Glomerular endothelial cell (primary cell): ENCODE results near the gene ECSIT. TPM values are rescaled to one million over a fixed set of nuclear protein-coding genes. Genes with fewer than 3 reads are reported as not detected.
"Not testable (repeated sequence)": the region's sequence is repeated elsewhere in the genome, so short reads cannot be mapped to it uniquely, and the experiment has no call there.

Experiments
- DNase-seq: peaks from one replicate; pipeline ENCODE4 v3.0.0-alpha.2; 2011; ENCODE audit warnings: low read depth, low spot score; ENCODE audit errors: extremely low read depth
- total RNA-seq: library from RNA; depleted of rRNA; stranded (reverse); fragments of >200 nt; gene quantifications from 2 replicates; pipeline ENCODE4 v1.2.3, GENCODE V29; 2015

ECSIT gene
- total RNA-seq, 1 donor from 2014 or later: 25.3 TPM

DNA sequence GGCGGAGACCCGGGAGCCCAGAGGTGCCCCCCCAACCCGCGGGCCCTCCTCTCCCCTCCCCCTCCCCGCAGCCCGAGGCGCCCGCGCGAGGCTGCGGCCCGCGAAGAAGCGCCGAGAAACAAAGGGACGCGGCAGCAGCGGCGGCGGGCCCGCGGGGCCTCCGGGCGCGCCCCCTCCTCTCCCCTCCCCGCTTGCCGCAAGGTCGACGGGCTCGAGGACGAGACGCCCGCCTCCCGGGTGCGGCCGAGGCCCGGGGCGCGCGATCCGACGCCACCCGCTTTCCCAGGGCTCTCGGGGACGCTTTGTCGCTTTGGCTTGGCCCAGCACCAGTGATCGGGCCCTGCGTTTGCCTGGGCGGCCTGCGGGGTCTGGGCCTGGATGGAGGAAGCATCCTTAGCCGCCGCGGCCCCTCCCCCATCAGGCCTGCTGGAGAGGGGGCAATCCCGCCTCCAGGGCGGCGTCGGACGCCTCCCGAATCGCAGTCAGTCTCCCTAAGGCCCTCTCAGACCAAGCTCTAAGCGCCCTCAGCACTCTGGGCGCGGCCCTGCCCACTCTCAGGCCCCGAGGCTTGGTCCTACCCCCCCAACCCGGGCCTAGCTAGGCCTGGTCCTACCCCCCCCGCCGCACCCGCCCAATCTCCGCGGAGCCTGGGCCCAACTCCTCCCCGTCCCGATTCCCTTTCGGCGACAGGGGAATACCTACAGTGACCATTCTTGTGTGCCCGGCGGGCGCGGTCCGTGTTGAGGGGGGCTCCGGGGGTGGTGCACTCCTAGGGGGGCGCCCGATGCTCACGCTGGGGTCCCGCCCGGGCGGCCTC is 48.8 kb downstream of the ECSIT start:
- DNase-seq: no peak

DNA sequence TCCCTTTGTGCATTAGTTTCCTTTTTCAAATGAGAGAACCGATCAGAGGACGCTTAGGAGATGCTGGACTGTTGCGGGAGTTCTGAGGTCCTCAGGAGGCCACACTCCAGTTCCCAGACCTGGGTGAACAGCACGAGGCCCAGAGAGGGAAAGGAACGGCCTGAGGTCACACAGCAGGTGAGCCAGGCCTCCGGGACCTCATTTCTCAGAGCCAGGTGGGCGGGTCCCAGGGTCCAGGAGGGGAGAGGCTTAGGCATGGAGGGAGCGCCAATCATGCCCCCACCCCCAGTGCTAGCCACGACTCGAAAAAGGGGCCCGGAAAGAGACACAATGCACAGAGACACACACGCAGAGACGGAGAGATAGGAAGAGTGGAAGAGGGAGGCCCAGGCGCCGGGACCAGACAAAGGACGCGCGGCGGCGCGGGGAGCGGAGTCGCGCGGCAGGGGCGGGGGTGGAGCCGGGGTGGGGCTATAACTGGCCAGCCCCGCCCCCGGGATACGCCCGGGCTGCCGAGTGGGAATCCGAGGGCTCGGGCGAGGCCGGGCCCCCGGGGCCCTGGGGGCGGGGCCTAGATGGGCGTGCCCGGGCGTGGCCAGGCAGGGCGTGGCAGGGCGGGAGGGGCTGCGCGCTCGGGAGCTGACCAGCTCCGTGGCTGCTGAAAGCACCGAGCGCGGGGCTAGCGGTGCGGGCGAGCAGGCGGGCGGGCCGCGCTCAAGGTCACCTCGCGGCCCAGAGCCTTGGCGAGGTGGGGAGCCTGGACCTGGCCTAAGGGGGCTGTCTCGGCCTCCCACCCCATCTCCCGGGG is 49.6 kb downstream of the ECSIT start:
- no peak for DNase-seq

DNA sequence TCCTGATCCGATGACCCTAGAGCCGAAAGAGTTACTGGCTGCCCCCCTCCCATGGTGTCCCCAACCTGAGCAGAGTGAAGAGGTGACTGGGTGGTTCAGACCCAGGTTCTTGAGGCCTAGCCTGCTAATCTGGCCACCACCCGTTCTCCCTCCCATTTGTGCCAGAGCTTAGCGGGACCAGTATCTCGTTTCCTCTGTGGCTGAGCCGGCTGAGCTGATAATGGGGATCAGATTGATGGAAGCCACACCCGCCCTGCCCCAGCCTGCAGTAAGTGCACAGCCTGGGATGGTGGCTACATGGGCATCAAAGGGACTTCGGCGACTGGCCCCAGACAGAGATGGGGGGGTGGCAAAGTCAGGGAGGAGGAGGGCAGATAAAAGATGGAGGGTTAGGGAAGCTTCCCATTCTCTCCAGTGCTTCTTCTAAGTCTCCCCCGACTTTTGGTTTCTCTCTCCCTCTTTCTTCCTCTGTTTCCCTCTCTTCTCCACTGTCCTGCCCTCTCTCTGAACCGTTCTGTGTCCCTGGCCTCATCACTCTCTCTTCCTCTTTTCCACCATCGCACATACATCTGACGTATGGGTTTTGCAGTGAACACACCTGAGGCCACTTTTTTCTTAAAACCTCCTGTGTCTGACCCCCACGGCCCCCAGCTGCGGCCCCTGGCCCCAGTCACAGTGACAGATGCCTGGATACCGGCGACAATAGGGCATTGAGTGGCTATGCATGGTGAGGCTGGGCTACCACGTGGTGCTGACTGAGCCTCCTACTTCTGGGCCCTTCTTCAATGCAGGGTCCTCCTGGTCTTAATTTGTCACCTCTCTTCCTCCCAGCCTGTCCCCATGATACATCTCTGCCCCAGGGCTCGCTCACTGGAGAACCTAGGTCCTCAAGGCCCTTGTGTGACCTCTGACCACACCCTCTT is 50.5 kb downstream of the ECSIT start:
- DNase-seq: no peak

DNA sequence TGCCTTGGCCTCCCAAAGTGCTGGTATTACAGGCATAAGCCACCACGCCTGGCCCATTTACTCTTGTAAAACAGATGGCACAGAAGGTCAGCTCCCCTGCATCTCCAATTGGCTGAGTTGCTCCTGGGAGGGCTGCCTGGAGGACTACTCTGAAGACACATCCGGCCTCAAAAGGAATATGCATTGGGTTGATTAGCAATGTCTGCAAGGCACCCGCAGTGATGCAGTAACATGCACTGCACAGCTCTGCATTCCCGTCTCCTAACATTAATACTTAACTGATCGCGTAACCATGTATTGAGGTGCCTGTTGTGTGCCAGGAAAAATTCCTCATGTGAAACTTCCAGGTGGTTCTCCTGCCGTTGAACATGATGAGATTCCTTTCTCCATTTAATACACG is 53.1 kb downstream of the ECSIT start:
- DNase-seq: no peak

- not testable (repeated sequence) for DNase-seq
Observed at GRCh38 chr19:11475343-11475742, 53.6 kb downstream of the ECSIT start.

GRCh38 chr19:11473725-11474124 is 55.2 kb downstream of the ECSIT start:
- no peak for DNase-seq

DNA sequence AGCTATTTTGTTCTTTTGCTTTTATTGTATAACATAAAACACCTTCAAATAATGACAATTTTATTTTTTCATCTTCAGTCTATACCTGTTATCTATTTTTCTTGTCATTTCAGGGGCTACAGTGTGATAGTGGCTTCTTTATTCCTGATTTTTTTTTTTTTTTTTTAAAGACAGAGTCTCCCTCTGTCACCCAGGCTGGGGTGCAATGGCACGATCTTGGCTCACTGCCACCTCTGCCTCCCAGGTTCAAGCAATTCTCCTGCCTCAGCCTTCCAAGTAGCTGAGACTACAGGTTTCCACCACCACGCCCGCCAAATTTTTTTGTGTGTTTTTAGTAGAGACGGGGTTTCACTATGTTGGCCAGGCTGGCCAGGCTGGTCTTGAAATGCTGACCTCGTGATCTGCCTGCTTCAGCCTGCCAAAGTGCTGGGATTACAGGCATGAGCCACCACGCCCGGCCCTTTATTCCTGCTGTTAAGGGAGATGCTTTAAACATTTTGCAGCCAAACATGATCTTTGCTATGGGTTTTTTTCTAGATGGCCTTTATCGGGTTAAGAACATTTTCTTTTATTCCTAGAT is 60.6 kb downstream of the ECSIT start:
- not testable (repeated sequence) for DNase-seq

GRCh38 chr19:11465600-11465999 is 63.3 kb downstream of the ECSIT start:
- no peak for DNase-seq

- no peak for DNase-seq
Observed at GRCh38 chr19:11464333-11465265, 64.3 kb downstream of the ECSIT start.

- DNase-seq: no peak
Observed at GRCh38 chr19:11463391-11463790, 65.5 kb downstream of the ECSIT start.

GRCh38 chr19:11461453-11461852 is 67.5 kb downstream of the ECSIT start:
- no peak for DNase-seq

DNA sequence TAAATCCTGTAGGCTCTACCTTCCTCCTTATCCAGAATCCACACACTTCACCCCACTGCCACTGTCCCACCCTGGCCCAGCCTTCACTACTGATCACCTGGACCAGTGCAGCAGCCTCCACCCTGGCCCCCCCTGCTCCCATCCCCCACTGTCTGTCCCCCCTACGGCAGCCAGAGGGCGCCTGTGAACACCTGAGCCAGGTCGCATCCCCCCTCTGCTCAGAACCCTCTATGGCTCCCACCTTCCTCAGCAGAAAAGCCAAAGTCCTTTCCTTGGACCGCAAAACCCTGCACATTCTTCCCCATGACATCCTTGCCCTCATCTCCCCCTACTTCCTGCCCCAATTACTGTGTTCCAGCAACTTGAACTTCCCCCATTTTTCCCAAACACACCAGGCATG is 68.7 kb downstream of the ECSIT start:
- no peak for DNase-seq

GRCh38 chr19:11458912-11459311 is 70.0 kb downstream of the ECSIT start:
- DNase-seq: not testable (repeated sequence)

DNA sequence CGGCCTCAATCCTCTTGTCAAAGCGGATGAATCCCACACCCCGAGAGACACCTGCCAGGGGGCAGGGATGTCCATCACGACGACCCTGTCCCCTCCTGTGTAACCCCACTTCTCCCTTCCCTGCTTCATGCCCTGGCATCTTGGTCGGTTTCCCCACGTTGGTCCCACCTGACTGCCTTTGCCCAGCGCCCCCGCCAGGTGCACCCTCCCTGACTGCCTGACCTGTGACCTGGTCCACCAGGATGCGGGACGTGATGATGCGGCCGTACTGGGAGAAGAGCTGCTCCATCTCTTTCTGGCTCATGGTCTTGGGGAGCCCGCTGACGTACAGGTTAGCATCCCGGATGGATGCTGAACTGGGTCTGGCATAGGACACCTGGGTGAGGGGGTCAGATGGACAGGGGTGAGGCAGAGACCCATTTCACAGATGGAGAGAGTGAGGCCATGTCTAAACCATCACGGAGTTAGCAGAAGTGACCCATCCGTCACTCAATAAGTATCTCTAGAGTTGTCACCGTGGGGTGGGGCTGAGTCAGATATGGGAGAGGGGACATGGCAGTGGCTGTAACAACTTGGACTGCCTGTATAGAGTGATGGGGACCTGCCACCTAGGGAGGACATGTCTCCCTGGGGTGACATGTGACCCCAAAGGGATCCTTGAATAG is 70.6 kb downstream of the ECSIT start:
- DNase-seq: no peak

DNA sequence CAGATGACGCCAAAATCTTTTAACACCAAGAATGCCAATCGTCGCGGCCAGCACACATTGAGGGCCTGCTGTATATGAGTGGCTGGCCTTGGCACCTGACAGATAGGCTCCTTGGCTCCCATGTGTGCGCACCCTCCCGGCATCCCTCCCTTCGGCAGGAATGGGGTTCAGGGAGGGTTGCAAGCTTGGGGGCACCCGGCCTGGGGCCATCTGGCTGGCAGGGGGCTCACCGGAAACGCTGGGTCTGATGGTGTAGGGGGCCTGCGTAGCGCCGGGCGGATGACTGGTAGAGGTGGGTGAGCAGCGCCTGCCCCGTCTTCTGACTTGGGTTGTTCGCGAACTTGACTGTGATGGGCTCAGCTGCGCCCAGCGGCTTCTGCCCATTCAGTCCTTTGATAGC is 71.1 kb downstream of the ECSIT start:
- no peak for DNase-seq

DNA sequence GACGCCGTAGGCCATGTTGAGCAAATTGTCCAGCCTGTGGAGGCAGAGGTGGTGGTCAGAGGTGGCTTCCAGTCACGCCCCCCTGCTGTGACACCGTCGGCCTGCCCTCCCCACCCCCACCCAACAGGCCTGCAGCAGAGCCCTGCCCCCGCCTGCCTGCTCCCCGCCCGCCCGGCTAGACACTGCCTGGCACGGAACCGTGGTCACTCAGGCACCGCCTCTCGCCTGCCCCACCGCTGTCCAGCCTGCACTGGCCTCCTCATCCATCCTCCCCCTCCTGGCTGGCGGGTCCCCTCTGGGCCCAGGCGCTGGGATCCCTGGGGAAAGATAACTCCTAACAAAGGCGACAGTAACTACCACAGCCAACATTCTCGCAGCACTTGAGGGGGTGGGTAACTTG is 71.8 kb downstream of the ECSIT start:
- DNase-seq: no peak

DNA sequence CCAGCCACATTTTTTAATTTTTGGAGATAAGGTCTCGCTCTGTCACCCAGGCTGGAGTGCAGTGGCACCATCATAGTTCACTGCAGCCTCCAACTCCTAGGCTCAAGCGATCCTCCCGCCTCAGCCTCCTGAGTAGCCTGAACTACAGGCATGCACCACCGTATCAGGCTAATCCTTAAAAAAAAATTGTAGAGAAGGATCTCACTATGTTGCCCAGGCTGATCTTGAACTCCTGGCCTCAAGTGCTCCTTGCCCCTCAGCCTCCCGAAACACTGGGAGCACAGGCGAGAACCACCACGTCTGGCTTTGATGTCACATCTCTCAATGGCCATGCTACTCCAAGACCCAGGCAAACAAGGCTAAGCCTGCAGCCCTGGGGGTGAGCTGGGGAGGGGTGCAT is 72.3 kb downstream of the ECSIT start:
- no peak for DNase-seq
